Thyroid gland (tissue), 4 donors: ENCODE measurements around the gene KCNH4. TPM values are rescaled to one million over a fixed set of nuclear protein-coding genes. Genes with fewer than 3 reads are reported as not detected.

Experiments
- DNase-seq, 2 donors: peaks; one replicate each; pipeline ENCODE4 v3.0.0-alpha.2; 2019
- H3K27ac ChIP-seq, 3 donors: fragments of 200-600 bp; sonication (generic); 1 replicate in 2 of 3; 2 replicates in 1 of 3; pipeline ENCODE4 v1.5.1; 2016 to 2019; ENCODE audit warnings: mild to moderate bottlenecking in 1 of 3, moderate library complexity in 1 of 3
- H3K27me3 ChIP-seq: fragments of 200-600 bp; sonication (generic); one replicate; pipeline ENCODE4 v1.5.1; 2019
- H3K36me3 ChIP-seq, 2 donors: fragments of 200-600 bp; sonication (generic); one replicate each; pipeline ENCODE4 v1.5.1; 2016 to 2019
- H3K4me1 ChIP-seq, 2 donors: fragments of 200-600 bp; sonication (generic); one replicate each; pipeline ENCODE4 v1.5.1; 2017 to 2019
- H3K4me3 ChIP-seq, 3 donors: fragments of 200-600 bp; sonication (generic); replicated peaks in 1 of 3; 1 replicate in 2 of 3; 2 replicates in 1 of 3; pipeline ENCODE4 v1.5.1; 2016; ENCODE audit warnings: mild to moderate bottlenecking in 1 of 3
- H3K9me3 ChIP-seq: fragments of 200-600 bp; sonication (generic); one replicate; pipeline ENCODE4 v1.5.1; 2017
- POLR2A ChIP-seq, 2 donors: fragments of 450-650 bp; IDR thresholded peaks; one replicate each; pipeline ENCODE4 v1.6.1; 2017; ENCODE audit warnings: antibody characterized with exemption in 2 of 2, mild to moderate bottlenecking in 2 of 2, moderate library complexity in 1 of 2
- WGBS, 2 donors: methylation state at CpG; one replicate each; pipeline ENCODE4 v1.1.5; 2017; 5-methylcytosine and 5-hydroxymethylcytosine counted together
- intact Hi-C: fragments of 100-400 bp; cut with DNase I; formaldehyde crosslinking; loops from one replicate; pipeline ENCODE4 v1.15.1; 2023
- total RNA-seq, 4 donors: library from RNA; depleted of rRNA; stranded (reverse); fragments of >200 nt; gene quantifications; one replicate each; pipeline ENCODE4 v1.2.3, GENCODE V29; 2016
- TF ChIP-seq, protein P1 (sequence below), 6 experiments: fragments of 200-600 bp in 3 of 6; fragments of 450-650 bp in 3 of 6; sonication (generic) in 3 of 6; IDR thresholded peaks; one replicate each; pipeline ENCODE4 v1.5.1; 2016 to 2019; ENCODE audit warnings: antibody characterized with exemption in 6 of 6, mild to moderate bottlenecking in 2 of 6, inconsistent platforms in 1 of 6, moderate library complexity in 1 of 6

The KCNH4 gene
- total RNA-seq, 4 donors from 2014 or later, result not detected

DNA sequence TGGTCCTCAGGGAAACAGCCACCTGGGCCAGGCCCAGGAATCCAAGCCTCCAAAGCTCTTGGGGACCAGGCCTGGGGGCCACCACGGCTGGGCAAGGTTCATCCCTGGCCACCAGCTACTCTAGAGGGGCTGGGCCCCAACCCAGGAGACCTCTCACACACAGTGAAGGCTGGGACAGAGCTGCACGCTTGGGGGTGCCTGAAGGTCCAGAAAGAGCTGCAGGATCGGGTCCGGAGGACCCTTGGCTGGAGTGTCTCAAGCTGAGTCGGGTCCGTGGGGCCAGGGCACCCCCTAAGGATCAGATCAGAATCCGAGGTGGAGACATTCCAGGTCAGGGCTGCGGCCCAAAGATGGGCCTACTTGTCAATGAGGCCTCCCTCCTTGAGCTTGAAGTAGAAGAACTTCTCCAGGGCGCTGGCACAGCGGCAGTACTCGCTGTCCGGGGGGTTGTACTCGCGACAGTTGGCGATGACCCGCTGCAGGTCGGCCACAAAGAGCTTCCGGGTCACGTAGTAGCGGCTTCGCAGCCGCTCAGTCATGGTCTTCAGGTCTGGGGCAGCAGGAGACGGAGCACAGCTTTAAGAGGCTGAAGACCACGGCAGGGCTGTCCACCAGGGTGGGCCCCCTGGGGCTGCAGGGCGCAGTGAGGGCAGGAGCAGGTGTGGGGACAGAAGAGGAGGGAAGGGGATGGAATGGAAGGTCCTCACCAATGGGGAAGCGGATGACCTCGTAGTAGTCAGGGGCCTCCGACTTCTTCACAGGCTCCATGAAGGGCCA lies 67.5 kb downstream of the KCNH4 start:
- H3K27ac ChIP-seq, result peak overlapping the region in 2 of 3 donors; percentile 71 to 88
- TF ChIP-seq POLR2A (IDR thresholded peaks at IDR 0.05), result no peak
- TF ChIP-seq, protein P1, sequence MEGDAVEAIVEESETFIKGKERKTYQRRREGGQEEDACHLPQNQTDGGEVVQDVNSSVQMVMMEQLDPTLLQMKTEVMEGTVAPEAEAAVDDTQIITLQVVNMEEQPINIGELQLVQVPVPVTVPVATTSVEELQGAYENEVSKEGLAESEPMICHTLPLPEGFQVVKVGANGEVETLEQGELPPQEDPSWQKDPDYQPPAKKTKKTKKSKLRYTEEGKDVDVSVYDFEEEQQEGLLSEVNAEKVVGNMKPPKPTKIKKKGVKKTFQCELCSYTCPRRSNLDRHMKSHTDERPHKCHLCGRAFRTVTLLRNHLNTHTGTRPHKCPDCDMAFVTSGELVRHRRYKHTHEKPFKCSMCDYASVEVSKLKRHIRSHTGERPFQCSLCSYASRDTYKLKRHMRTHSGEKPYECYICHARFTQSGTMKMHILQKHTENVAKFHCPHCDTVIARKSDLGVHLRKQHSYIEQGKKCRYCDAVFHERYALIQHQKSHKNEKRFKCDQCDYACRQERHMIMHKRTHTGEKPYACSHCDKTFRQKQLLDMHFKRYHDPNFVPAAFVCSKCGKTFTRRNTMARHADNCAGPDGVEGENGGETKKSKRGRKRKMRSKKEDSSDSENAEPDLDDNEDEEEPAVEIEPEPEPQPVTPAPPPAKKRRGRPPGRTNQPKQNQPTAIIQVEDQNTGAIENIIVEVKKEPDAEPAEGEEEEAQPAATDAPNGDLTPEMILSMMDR (IDR thresholded peaks at IDR 0.05), result no peak
- intact Hi-C loops, result no loop called here
- no peaks in the 10 kb centered on the region for H3K9me3 ChIP-seq
- no peaks in the 10 kb centered on the region for H3K27me3 ChIP-seq
- H3K4me1 ChIP-seq, result peaks cover 13 to 21% of the 10 kb centered on the region in 2 donors
- DNase-seq, result no peak
- no peaks in the 10 kb centered on the region for H3K36me3 ChIP-seq
- WGBS, 2 donors, result 89 to 92% methylated on average over 8 to 27 of the region's 28 CpGs
- H3K4me3 ChIP-seq, result no peak overlapping the region

DNA sequence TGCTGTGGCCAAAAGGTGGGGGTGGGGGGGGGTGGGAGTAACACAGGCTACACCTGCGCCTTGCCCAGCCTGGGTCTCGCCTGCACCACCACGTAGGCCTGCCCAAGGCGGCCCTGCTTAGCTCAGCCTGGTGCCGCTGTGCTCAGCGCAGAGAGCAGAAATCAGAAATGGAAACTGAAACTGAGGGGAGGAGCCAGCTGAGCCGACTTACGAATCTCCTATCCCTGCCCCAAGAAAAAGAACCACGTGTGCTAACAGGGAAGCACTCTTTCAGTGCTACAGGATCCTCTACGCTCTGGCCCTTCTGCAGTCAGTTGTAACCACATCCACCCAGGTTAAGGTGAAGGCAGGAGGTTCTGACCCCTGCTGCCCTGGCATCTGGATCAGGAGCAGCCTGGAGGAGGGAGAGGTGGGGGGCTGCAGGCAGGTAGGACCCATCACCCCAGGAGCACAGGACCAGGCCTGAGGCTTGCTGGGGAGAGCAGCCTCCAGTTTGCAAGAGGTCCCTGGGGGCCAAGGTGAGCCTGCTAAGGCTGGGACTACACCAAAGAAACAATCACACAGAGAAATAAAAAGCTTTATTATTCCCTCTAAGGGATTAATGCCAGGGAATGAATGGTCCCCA lies 68.3 kb downstream of the KCNH4 start, which contains the start of gene DHX58:
Gene DHX58, minus strand, starts transcription at position 163 of the 625 bp plus-strand sequence. CDS start 822 bp downstream, outside the sequence.
- no peaks in the 10 kb centered on the region for H3K36me3 ChIP-seq
- WGBS, 2 donors, result 36 to 40% methylated on average over 6 to 10 of the region's 10 CpGs
- intact Hi-C loops, result no loop called here
- H3K4me3 ChIP-seq, result peak within 1 kb of the TSS; percentile 4 to 41 (median 24)
- peak in 1 of 2 donors; percentile 56 for TF ChIP-seq POLR2A (IDR thresholded peaks at IDR 0.05)
- TF ChIP-seq, protein P1 (IDR thresholded peaks at IDR 0.05), result no peak
- no peaks in the 10 kb centered on the region for H3K27me3 ChIP-seq
- H3K4me1 ChIP-seq, result peaks cover 13 to 21% of the 10 kb centered on the region in 2 donors
- no peaks in the 10 kb centered on the region for H3K9me3 ChIP-seq
- peak within 1 kb of the TSS; percentile 71 to 88 (median 83) for H3K27ac ChIP-seq
- DNase-seq, result peak; percentile 71 to 79

DNA sequence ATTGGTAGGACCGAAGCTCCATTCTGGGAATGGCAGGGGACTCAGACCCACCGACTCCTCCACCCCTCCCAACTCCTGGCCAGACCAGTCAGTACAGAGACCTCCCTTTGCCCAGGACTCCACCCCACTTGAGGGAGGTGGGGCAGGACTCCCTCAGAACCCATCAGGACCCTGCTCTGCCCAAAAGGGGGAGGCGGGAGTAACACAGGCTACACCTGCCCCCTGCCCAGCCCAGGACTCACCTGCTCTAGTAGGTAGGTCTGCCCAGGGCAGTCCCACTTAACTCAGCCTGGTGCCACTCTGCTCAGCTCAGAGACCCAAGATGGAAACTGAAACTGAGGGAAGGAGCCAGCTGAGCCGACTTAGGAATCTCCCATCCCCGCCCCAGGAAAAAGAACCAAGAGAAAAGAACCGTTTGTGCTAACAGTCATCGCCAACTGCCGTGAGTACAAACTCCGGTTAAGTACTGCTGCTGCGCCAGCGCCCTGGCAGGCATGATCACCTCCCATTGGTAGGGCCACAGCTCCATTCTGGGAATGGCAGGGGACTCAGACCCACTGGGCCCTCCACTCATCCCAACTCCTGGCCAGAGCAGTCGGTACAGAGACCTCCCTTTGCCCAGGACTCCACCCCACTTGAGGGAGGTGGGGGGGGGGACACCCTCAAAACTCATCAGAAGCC lies 68.9 kb downstream of the KCNH4 start:
- Histone ChIP-seq H3K9me3 (no peaks in the 10 kb centered on the region), H3K36me3 (no peaks in the 10 kb centered on the region), H3K4me1 (peaks cover 13 to 21% of the 10 kb centered on the region in 2 donors), H3K27ac (peak overlapping the region; percentile 71 to 88 (median 83)), H3K27me3 (no peaks in the 10 kb centered on the region), H3K4me3 (peak overlapping the region; percentile 4 to 41 (median 24))
- TF ChIP-seq, protein P1 (IDR thresholded peaks at IDR 0.05), result no peak
- no peak for TF ChIP-seq POLR2A (IDR thresholded peaks at IDR 0.05)
- intact Hi-C loops, result no loop called here
- WGBS, 2 donors, result 16 to 35% methylated on average over 7 to 11 of the region's 12 CpGs
- peak; percentile 54 to 55 for DNase-seq

DNA sequence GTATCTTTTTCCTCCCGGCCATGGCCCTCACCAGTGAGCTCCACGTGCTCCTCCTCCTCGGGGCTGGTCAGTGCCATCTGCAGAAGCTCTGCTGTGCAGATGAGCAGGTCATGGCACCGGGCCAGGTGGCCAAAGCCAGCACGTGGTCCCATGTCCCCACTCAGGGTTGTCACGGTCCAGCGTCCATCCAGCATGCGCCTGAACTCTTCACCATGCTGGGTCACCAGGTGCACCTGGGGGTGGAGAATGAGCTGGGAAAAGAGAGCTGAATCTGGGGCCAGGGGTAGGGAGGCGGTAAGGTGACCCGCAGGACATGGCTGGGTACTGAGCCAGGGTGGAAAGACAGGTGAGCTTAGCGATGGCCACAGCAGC lies 69.7 kb downstream of the KCNH4 start:
- TF ChIP-seq, protein P1 (IDR thresholded peaks at IDR 0.05), result no peak
- TF ChIP-seq POLR2A (IDR thresholded peaks at IDR 0.05), result no peak
- peak; percentile 46 to 52 for DNase-seq
- WGBS, 2 donors, result 66 to 70% methylated on average over 9 to 11 of the region's 11 CpGs
- Histone ChIP-seq H3K4me3 (no peak overlapping the region), H3K27ac (no peak overlapping the region), H3K27me3 (no peaks in the 10 kb centered on the region), H3K9me3 (no peaks in the 10 kb centered on the region), H3K36me3 (no peaks in the 10 kb centered on the region), H3K4me1 (peaks cover 13 to 21% of the 10 kb centered on the region in 2 donors)
- intact Hi-C loops, result no loop called here
